Coronary artery (tissue), 2 donors: ENCODE data around the gene RHNO1.
A peak's percentile ranks its signal among the peaks of the same experiment; 100 is the strongest.

Source experiments
- DNase-seq: peaks from one replicate; pipeline ENCODE4 v3.0.0-alpha.2; 2017; ENCODE audit warnings: low spot score
- H3K27ac ChIP-seq, 2 donors: fragments of 200-600 bp; sonication (generic); one replicate each; pipeline ENCODE4 v1.5.1; 2016 to 2019
- H3K4me3 ChIP-seq: fragments of 200-600 bp; sonication (generic); 2 replicates; pipeline ENCODE4 v1.5.1; 2016; ENCODE audit warnings: mild to moderate bottlenecking, moderate library complexity
- TF ChIP-seq, protein P1 (sequence below): fragments of 200-600 bp; sonication (generic); IDR thresholded peaks from one replicate; pipeline ENCODE4 v1.5.1; 2019; ENCODE audit warnings: antibody characterized with exemption

Gene RHNO1

DNA sequence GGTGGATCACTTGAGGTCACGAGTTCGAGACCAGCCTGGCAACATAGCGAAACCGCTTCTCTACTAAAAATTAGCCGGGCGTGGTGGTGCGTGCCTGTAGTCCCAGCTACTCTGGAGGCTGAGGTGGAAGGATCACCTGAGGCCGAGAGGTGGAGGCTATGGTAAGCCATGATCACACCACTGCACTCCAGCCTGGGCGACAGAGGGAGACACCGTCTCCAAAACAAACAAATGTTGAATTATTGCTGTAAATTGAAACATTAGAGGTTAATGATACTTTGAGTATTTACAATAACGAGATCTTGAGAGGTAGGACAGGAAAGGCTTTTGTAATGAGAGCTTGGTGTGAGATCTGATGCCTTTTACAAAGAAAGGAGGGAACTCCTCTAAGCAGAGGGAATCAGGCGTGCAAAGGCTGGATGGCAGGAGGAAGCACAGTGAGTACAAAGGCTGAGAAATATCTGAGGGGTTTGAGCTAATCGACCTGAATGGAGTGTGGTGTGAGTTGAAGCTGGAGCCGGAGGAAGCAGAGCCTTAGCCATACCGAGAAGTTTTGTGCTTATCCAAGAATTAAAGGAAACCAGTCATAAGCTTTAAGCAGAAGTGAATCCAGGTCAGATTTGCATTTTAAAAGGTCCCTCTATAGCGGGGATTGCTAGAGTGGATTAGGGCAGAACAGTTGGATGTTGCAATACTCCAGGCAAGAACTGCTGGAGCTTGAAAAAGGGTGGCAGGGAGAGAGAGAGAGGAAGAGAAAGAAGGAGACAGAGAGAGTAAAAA is 1.1 kb downstream of the RHNO1 start:
- Histone ChIP-seq H3K4me3 (peak overlapping the region; percentile 84), H3K27ac (peak overlapping the region; percentile 18 to 92)
- TF ChIP-seq, protein P1, sequence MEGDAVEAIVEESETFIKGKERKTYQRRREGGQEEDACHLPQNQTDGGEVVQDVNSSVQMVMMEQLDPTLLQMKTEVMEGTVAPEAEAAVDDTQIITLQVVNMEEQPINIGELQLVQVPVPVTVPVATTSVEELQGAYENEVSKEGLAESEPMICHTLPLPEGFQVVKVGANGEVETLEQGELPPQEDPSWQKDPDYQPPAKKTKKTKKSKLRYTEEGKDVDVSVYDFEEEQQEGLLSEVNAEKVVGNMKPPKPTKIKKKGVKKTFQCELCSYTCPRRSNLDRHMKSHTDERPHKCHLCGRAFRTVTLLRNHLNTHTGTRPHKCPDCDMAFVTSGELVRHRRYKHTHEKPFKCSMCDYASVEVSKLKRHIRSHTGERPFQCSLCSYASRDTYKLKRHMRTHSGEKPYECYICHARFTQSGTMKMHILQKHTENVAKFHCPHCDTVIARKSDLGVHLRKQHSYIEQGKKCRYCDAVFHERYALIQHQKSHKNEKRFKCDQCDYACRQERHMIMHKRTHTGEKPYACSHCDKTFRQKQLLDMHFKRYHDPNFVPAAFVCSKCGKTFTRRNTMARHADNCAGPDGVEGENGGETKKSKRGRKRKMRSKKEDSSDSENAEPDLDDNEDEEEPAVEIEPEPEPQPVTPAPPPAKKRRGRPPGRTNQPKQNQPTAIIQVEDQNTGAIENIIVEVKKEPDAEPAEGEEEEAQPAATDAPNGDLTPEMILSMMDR = no peak
- no peak for DNase-seq

DNA sequence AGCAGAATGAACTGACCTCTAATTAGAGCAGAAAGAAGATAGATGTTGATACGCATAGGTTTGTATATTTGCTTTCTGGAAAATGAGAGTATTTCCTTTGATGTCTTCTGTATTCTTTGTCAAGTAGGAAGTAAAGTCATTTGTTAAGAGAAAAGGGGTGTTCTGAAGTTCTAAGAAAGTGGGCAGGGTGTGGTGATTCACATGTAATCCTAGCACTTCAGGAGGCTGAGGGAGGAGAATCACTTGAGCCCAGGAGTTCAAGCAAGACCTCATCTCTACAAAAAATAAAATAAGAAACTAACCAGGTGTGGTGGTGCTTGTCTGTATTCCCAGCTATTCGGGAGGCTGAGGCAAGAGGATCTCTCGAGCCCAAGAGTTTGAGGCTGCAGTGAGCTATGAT is 2.8 kb downstream of the RHNO1 start:
- Histone ChIP-seq H3K27ac (no peak overlapping the region), H3K4me3 (no peak overlapping the region)
- no peak for DNase-seq
- TF ChIP-seq, protein P1 = no peak

DNA sequence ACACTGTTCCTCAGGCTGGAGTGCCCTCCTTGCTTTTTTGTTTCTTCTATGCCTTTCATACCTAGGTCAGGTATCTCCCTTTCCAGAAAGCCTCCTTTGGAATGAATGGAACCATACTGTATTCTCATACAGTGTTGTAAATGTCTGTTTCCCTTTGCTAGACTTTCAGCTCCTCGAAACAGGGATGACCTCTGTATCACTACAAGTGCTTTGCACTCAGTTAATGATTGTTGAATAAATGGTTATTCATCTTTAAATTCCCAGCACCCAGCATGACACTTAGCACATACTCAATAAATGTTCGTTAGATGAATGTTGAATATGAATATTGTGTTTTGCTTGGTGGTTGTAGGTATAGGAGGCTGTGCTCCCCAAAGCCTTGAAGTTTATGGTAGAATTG is 7.8 kb downstream of the RHNO1 start:
- TF ChIP-seq, protein P1 = no peak
- Histone ChIP-seq H3K4me3 (no peak overlapping the region), H3K27ac (no peak overlapping the region)
- no peak for DNase-seq

- no peak for DNase-seq
- H3K4me3 ChIP-seq = no peak overlapping the region
- TF ChIP-seq, protein P1 = no peak
- no peak overlapping the region for H3K27ac ChIP-seq
Observed at GRCh38 chr12:2886768-2887450, 9.9 kb downstream of the RHNO1 start.

DNA sequence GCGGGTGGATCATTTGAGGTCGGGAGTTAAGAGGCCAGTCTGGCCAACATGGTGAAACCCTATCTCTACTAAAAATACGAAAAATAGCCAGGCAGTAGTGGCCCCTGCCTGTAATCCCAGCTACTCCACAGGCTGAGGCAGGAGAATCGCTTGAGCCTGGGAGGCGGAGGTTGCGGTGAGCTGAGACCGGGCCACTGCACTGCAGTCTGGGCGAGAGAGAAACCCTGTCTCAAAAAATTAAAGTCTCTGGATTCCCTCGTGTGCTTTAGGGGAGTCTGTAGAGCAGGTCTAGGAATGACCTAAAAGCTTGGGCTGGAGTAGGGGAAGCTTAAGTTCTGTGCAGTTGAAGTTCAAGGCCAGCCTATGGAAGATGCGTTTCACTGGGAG is 13.0 kb downstream of the RHNO1 start:
- H3K27ac ChIP-seq = peak overlapping the region; percentile 98 to 99
- peak overlapping the region; percentile 90 for H3K4me3 ChIP-seq
- no peak for DNase-seq
- TF ChIP-seq, protein P1 = no peak

DNA sequence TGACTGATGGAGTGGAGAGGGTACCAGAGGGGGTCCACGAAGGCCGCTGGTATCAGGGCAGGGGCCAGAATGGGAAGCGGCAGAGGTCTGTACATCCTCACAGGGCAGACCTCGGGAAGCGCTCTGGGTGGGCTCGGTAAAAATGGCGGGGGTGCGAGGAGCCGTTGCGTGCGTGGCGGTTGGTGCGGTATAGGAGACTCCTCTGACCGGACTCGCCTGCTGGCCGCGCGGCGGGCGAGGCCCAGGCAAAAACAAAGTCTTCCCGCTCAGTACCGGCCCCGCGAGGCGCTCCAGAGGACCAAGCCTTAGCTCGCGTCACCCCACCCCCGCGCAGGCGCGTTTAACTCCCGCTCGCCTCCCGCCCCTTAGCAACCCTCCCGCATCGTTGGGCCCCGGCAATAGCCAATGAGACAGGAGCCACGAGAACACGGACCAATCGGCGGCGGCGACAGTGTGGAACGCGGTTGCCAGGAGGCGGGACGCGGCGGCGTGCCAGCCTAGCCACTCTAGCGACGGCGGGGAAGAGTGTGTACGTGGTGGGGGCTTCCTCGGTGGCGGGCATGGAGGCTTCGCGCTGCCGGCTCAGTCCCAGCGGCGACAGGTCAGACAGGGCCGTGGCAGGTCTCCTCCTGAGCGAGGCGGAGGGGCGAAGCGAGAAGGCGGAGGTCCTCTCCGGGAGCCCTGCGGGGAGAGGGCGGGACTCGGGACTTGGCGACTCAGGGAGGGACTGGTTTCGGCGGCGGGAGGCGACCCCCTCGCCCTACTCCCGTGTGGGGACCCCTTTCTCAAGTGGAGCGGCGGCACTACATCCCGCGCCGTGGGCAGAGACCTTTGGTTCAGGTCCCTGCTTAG is 13.6 kb downstream of the RHNO1 start, which contains the start of gene TULP3:
TSS of gene TULP3 (plus strand) at position 504 of the 852 bp plus-strand sequence. CDS start at position 561, 57 bp downstream.
- peak; percentile 99 for DNase-seq
- peak within 1 kb of the TSS; percentile 98 to 99 for H3K27ac ChIP-seq
- peak within 1 kb of the TSS; percentile 90 for H3K4me3 ChIP-seq
- TF ChIP-seq, protein P1 = no peak
